Measurements from ENCODE around the gene CCDC24. TPM values are rescaled to one million over a fixed set of nuclear protein-coding genes. Genes with fewer than 3 reads are reported as not detected.

The CCDC24 gene
- total RNA-seq, 1 donor from 2014 or later: 3.3 TPM

DNA sequence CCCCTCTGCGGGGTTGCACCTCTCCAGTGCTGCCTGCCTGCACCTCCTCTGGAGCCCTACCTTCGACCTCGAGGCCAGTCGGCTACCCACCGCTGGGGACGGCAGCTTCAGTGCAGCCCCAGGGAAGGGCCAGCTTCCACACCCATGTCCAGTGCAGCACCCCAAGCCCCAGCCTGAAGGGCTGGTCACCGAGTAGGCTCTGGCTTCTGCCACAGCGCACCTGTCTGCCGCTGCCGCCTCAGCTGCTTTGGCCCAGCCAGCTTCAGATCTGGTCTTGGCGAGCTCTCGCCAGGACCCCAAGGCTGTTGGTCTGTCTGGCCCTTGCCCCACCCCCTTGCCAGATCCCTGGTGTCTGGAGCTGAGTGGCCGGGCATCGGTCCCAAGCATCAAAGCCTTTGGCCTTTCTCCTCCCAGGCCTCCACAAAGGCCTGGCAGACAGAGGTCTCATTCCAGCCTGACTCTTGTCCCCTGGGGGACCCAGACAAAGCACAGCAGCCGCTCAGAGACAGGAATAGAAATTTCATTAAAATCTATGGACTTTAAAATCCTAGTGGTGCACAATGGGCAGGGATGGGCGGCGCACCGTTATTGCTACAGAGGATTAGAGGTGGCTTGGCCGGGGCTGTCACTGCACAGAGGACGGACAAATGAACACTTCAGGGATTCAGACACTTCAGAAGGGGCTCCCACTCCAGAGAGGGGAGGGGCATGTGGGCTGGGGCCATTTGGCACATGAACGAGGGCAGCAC lies 4.8 kb downstream of the CCDC24 start:
- Mint-ChIP-seq H3K4me3 (peak overlapping the region; percentile 80), H3K27ac (peak overlapping the region; percentile 94), H3K36me3 (no peaks in the 10 kb centered on the region), H3K4me1 (peaks cover 42% of the 10 kb centered on the region), H3K27me3 (ENCODE audit: insufficient read depth, low read depth) (peaks cover 6% of the 10 kb centered on the region), H3K9me3 (no peaks in the 10 kb centered on the region)
- Histone ChIP-seq H3K36me3 (no peaks in the 10 kb centered on the region), H2AFZ (replicated peaks) (no peak overlapping the region), H4K20me1 (ENCODE audit: low read depth) (peaks cover 21% of the 10 kb centered on the region), H3K4me2 (peak overlapping the region; percentile 1), H3K9ac (no peak overlapping the region), H3K79me2 (ENCODE audit: low read depth) (no peaks in the 10 kb centered on the region), H3K27ac (no peak overlapping the region), H3K4me3 (no peak overlapping the region), H3K27me3 (no peaks in the 10 kb centered on the region), H3K9me3 (ENCODE audit: low read depth) (no peaks in the 10 kb centered on the region), H3K4me1 (peaks cover 10% of the 10 kb centered on the region), H3F3A (ENCODE audit: low read depth) (peaks cover 24% of the 10 kb centered on the region)
- peak; percentile 36 for DNase-seq (ENCODE audit: low spot score)
- TF ChIP-seq EZH2 (IDR thresholded peaks at IDR 0.05) (no peak), EZH2phosphoT487 (IDR thresholded peaks at IDR 0.05) (no peak)
- TF ChIP-seq, protein P1, sequence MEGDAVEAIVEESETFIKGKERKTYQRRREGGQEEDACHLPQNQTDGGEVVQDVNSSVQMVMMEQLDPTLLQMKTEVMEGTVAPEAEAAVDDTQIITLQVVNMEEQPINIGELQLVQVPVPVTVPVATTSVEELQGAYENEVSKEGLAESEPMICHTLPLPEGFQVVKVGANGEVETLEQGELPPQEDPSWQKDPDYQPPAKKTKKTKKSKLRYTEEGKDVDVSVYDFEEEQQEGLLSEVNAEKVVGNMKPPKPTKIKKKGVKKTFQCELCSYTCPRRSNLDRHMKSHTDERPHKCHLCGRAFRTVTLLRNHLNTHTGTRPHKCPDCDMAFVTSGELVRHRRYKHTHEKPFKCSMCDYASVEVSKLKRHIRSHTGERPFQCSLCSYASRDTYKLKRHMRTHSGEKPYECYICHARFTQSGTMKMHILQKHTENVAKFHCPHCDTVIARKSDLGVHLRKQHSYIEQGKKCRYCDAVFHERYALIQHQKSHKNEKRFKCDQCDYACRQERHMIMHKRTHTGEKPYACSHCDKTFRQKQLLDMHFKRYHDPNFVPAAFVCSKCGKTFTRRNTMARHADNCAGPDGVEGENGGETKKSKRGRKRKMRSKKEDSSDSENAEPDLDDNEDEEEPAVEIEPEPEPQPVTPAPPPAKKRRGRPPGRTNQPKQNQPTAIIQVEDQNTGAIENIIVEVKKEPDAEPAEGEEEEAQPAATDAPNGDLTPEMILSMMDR (IDR thresholded peaks at IDR 0.05): no peak

DNA sequence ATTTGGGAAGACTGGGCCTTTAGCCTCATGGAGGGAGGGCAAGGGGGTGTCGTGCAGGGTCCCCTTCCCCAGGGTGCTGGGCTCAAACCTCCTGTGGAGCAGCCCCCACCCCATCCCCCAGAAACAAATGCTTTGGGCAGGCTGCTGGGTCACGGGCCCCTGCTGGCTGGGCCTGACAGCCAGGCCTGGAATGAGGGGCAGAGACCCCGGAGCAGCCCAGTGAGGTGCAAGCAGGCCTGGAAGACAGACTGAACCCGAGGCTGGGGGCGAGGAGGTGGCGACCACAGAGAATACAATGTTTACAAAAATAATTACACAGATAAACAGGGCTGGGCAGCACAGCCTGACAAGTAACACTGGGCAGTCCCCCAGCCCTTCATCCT lies 5.3 kb downstream of the CCDC24 start:
- no peaks in the 10 kb centered on the region for H3K9me3 Mint-ChIP-seq
- peak overlapping the region; percentile 94 for H3K27ac Mint-ChIP-seq
- Histone ChIP-seq H3K79me2 (ENCODE audit: low read depth) (no peaks in the 10 kb centered on the region), H3K36me3 (no peaks in the 10 kb centered on the region), H4K20me1 (ENCODE audit: low read depth) (peaks cover 21% of the 10 kb centered on the region), H3K4me2 (peak overlapping the region; percentile 1), H3F3A (ENCODE audit: low read depth) (peaks cover 19% of the 10 kb centered on the region), H2AFZ (replicated peaks) (no peak overlapping the region), H3K27ac (no peak overlapping the region), H3K9ac (no peak overlapping the region), H3K27me3 (no peaks in the 10 kb centered on the region), H3K4me3 (no peak overlapping the region), H3K4me1 (peaks cover 10% of the 10 kb centered on the region), H3K9me3 (ENCODE audit: low read depth) (no peaks in the 10 kb centered on the region)
- H3K4me3 Mint-ChIP-seq: peak overlapping the region; percentile 80
- TF ChIP-seq, protein P1 (IDR thresholded peaks at IDR 0.05): no peak
- TF ChIP-seq EZH2 (IDR thresholded peaks at IDR 0.05): no peak
- TF ChIP-seq EZH2phosphoT487 (IDR thresholded peaks at IDR 0.05): no peak
- H3K36me3 Mint-ChIP-seq: no peaks in the 10 kb centered on the region
- no peak for DNase-seq (ENCODE audit: low spot score)
- peaks cover 6% of the 10 kb centered on the region for H3K27me3 Mint-ChIP-seq (ENCODE audit: insufficient read depth, low read depth)
- peaks cover 42% of the 10 kb centered on the region for H3K4me1 Mint-ChIP-seq

DNA sequence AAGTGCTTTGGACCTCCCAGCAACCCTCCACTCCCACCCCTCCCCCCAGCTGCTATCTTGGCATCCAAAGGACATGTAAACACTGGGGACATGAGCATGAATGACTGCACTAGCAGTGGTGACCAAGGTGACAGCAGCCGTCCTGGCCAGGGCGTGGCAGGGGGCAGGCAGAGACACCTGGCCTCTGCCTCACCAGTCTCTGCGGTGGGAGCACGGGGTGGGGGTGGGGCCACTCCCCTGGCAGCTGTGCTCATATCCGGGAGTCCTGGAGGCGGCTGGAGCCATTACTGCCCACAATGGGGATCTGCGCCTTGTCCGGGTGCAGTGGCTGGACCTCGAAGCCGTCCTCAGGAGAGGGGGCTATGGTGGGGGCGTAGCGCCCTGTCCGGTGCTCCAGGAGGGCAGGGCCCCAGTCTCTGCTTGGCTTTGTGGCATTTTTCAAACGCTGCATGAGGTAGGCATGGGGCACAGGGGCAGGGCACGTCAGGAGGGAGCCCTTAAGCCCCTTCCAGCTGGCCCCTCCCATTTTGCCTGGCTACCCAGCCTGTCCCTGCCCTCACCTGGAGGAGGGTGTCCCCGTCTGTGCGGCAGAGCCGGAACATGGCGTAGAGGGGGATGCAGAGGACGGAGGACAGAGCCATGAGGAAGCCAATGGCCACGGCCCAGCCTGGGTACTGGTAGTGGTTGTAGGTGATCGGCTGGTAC lies 6.0 kb downstream of the CCDC24 start:
- peak overlapping the region; percentile 27 for H3K4me3 Mint-ChIP-seq

More for the DNA sequence above, 6.0 kb downstream of the CCDC24 start:
- no peak overlapping the region for H3K27ac Mint-ChIP-seq
- no peaks in the 10 kb centered on the region for H3K36me3 ChIP-seq
- H3K4me1 ChIP-seq: peaks cover 10% of the 10 kb centered on the region
- H3K27me3 ChIP-seq: no peaks in the 10 kb centered on the region
- TF ChIP-seq EZH2 (IDR thresholded peaks at IDR 0.05): no peak
- H3K79me2 ChIP-seq (ENCODE audit: low read depth): no peaks in the 10 kb centered on the region
- H3K9me3 ChIP-seq (ENCODE audit: low read depth): no peaks in the 10 kb centered on the region
- peaks cover 6% of the 10 kb centered on the region for H3K27me3 Mint-ChIP-seq (ENCODE audit: insufficient read depth, low read depth)
- peaks cover 21% of the 10 kb centered on the region for H4K20me1 ChIP-seq (ENCODE audit: low read depth)
- no peak overlapping the region for H3K4me2 ChIP-seq
- no peak for DNase-seq (ENCODE audit: low spot score)
- peaks cover 13% of the 10 kb centered on the region for H3F3A ChIP-seq (ENCODE audit: low read depth)
- H3K27ac ChIP-seq: no peak overlapping the region
- H3K4me1 Mint-ChIP-seq: peaks cover 42% of the 10 kb centered on the region
- no peak overlapping the region for H3K9ac ChIP-seq
- H3K36me3 Mint-ChIP-seq: peaks cover 3% of the 10 kb centered on the region
- no peak overlapping the region for H2AFZ ChIP-seq (replicated peaks)
- no peaks in the 10 kb centered on the region for H3K9me3 Mint-ChIP-seq
- no peak overlapping the region for H3K4me3 ChIP-seq
